GM18907 (cell line): ENCODE results near the gene FCHO1.

Experiments used
- ATAC-seq: cut with Tn5 transposase; IDR thresholded peaks from one replicate; pipeline ENCODE4 v1.9.1; 2021; ENCODE audit warnings: mild to moderate bottlenecking, moderate library complexity; ENCODE audit not compliant: unreplicated experiment

Gene FCHO1

GRCh38 chr19:17727843-17728242, 23.4 kb upstream of the FCHO1 start:
- no peak for ATAC-seq

- ATAC-seq: no peak
Observed at GRCh38 chr19:17733127-17733526, 18.1 kb upstream of the FCHO1 start.

GRCh38 chr19:17734146-17734545, 17.1 kb upstream of the FCHO1 start:
- ATAC-seq: no peak

GRCh38 chr19:17735410-17735809, 15.9 kb upstream of the FCHO1 start:
- no peak for ATAC-seq

- ATAC-seq: no peak
Observed at GRCh38 chr19:17737690-17738153, 13.6 kb upstream of the FCHO1 start.

GRCh38 chr19:17739121-17739875, 12.0 kb upstream of the FCHO1 start:
- ATAC-seq: no peak

GRCh38 chr19:17741456-17741855, 9.8 kb upstream of the FCHO1 start:
- ATAC-seq: no peak

GRCh38 chr19:17743874-17744580, 7.2 kb upstream of the FCHO1 start:
- no peak for ATAC-seq

GRCh38 chr19:17747205-17748098, 3.8 kb upstream of the FCHO1 start:
- ATAC-seq: peak; percentile 59

GRCh38 chr19:17748884-17749638, 2.2 kb upstream of the FCHO1 start:
- no peak for ATAC-seq

- no peak for ATAC-seq
Observed at GRCh38 chr19:17749912-17750317, 1.4 kb upstream of the FCHO1 start.

- no peak for ATAC-seq
Observed at GRCh38 chr19:17751912-17752273, 616 bp downstream of the FCHO1 start.

- ATAC-seq: no peak
Observed at GRCh38 chr19:17752865-17753639, 1.8 kb downstream of the FCHO1 start.

- ATAC-seq: no peak
Observed at GRCh38 chr19:17753976-17754375, 2.7 kb downstream of the FCHO1 start.

GRCh38 chr19:17754634-17755442, 3.6 kb downstream of the FCHO1 start:
- ATAC-seq: peak; percentile 50

GRCh38 chr19:17755443-17755890, 4.2 kb downstream of the FCHO1 start:
- no peak for ATAC-seq

GRCh38 chr19:17755977-17756670, 4.8 kb downstream of the FCHO1 start:
- no peak for ATAC-seq

GRCh38 chr19:17757125-17757524, 5.8 kb downstream of the FCHO1 start:
- ATAC-seq: no peak
